Epithelial cell of esophagus (primary cell): ENCODE results near the gene RIMOC1.

Source experiments
- DNase-seq: peaks from one replicate; pipeline ENCODE4 v3.0.0; 2010; ENCODE audit warnings: low read depth
- H3K4me3 ChIP-seq: 2 replicates; pipeline ENCODE4 v1.5.1; 2011; ENCODE audit warnings: mild to moderate bottlenecking, low read length, control low read depth
- TF ChIP-seq, protein P1 (sequence below): IDR thresholded peaks from 2 replicates; pipeline ENCODE4 v1.5.1; 2011; ENCODE audit warnings: low read depth, mild to moderate bottlenecking, low read length, control low read depth, inconsistent platforms; ENCODE audit not compliant: insufficient read depth; ENCODE audit errors: missing control alignments

Gene RIMOC1

DNA sequence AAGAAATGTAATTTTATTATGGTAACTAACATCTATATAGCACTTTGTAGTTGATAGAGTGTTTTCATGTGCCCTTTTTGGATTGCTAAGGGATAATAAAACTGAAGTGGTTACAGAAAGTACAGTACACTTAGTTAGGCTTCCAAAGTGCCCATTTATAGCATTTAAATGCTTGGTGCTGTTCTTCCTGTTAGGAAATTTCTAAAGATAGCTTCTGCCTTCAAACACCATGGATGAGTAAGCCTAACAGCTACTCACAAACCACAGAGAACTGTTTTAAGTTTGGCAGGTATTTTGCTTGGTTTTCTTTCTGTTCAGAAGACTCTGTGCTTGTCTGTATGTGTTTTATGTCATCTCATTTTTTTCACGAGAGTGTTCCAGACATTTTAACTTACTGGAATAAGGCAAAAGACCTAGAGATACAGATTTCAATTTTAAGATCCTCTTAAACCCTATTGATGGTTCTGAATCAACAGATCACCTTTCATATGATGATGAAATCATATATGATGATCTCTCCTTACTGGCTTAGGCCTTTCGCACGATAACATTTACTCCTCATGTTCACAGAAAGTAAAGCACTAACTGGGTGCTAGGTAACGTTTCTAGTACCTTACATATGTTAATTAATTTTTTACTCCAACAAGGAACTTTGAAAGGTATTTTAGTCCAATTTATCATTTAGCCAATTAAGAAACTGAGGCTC is 4.4 kb downstream of the RIMOC1 start:
- TF ChIP-seq, protein P1, sequence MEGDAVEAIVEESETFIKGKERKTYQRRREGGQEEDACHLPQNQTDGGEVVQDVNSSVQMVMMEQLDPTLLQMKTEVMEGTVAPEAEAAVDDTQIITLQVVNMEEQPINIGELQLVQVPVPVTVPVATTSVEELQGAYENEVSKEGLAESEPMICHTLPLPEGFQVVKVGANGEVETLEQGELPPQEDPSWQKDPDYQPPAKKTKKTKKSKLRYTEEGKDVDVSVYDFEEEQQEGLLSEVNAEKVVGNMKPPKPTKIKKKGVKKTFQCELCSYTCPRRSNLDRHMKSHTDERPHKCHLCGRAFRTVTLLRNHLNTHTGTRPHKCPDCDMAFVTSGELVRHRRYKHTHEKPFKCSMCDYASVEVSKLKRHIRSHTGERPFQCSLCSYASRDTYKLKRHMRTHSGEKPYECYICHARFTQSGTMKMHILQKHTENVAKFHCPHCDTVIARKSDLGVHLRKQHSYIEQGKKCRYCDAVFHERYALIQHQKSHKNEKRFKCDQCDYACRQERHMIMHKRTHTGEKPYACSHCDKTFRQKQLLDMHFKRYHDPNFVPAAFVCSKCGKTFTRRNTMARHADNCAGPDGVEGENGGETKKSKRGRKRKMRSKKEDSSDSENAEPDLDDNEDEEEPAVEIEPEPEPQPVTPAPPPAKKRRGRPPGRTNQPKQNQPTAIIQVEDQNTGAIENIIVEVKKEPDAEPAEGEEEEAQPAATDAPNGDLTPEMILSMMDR = no peak
- peak; percentile 53 for DNase-seq
- H3K4me3 ChIP-seq = no peak overlapping the region

DNA sequence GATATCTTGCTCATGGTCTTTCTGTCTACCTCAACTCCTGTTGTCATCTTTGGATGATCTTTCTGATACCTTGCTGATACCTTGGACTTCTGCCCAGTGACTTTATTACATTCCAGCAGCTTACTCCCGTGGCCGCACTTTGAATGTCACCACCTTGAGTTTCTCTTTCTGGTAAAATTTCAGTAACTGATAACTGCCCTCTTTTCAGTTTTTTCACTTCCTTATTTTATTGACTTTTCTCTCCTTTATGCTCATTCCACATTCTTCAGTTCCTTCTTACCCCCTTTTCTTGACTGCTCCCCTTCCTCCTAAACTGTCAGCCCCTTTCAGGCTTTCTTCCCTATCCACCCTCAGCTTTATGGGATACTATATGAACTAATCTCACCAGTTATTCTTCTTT is 14.0 kb downstream of the RIMOC1 start:
- no peak overlapping the region for H3K4me3 ChIP-seq
- DNase-seq = no peak
- TF ChIP-seq, protein P1 = no peak

DNA sequence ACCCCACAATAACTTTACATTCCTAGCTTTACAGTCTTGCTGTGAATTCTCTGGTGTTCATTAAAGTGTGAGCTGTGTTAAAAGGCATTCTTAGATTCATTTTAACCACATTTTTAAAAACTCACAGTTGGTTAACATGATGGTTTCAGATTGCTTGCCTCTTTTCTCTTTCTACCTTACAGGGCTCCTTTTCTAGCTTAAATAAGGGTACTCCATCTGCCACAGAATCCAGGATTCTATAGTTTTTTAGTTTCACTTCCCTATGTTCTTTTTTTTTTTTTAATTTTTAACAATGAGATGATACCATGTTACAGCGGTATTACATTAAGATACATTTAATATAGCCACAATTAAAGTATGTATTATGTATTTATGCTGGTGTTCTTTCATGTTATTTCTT is 17.0 kb downstream of the RIMOC1 start:
- no peak overlapping the region for H3K4me3 ChIP-seq
- TF ChIP-seq, protein P1 = no peak
- DNase-seq = no peak

DNA sequence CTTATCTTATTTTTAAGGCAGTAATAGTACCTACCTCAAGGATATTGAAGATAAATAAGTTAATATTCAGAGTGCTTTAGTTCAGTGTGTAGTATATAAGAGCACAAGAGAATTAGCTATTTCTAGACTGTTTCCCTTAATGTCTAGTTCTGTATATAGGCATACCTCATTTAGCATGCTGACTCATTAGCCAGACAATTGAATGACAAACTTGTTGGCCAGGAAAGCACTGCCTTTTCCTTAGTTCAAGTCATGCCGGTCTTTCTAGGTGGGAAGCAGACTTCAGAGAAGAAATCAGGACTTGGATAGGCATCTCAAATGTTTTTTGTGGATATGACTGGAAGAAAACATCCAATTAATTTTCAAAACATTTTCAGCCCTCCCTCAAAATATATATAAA is 17.7 kb downstream of the RIMOC1 start:
- no peak overlapping the region for H3K4me3 ChIP-seq
- DNase-seq = peak; percentile 89
- TF ChIP-seq, protein P1 = no peak

DNA sequence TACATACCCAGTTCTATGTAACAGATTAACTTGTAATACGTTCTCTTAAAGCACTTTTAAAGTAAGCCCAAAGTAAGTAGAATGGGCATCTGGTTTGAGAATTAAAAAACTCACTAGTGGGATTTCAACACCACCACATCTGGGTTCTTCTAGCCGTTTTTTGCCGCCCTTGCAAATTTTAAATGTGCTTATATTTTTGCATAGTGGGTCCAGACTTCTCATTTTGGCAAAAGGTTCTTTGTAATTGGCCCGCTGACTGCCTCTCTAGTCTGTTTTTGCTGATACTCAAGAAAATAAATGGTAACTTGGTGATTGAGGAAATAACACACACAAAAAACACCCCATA is 20.4 kb downstream of the RIMOC1 start:
- no peak for DNase-seq
- TF ChIP-seq, protein P1 = no peak
- H3K4me3 ChIP-seq = peak overlapping the region; percentile 65

DNA sequence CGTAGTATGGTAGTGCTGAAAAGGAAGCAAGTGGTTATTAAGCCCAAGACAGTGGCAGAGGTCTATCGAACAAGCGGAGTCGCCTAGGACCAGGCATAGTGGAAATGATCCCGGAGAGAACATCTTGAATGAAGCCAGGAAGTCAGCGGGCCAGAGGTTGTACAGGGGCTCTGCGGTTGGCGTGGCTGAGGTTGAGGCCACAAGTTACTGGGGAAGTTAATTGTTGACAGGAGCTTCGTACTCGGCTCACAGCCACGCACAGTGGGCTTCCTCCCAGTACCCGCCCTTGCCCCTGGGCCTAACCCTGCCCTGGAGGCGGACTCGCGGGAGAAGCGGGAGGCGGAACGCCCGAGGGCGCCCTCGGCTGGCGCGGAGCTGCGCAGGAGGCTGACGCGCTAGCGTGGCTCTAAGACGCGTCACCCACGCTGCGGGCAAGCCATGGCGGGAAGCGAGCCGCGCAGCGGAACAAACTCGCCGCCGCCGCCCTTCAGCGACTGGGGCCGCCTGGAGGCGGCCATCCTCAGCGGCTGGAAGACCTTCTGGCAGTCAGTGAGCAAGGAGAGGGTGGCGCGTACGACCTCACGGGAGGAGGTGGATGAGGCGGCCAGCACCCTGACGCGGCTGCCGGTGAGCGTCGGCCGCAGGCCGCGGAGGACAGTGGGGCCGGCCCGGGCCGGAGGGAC is 20.9 kb downstream of the RIMOC1 start, which contains the start of gene FBXO4:
FBXO4 (plus strand) TSS at position 410 of the 683 bp plus-strand sequence; CDS start at position 439, 29 bp downstream.
- DNase-seq = peak; percentile 81
- TF ChIP-seq, protein P1 = peak; percentile 32
- peak within 1 kb of the TSS; percentile 65 for H3K4me3 ChIP-seq
